Neural crest cell (in vitro differentiated cells): ENCODE data around the gene MPRIP. TPM values are rescaled to one million over a fixed set of nuclear protein-coding genes. Genes with fewer than 3 reads are reported as not detected.

Source experiments
- DNase-seq: peaks from one replicate; pipeline ENCODE4 v3.0.0; 2021; ENCODE audit warnings: low read depth, mixed read lengths, low spot score
- H3K27ac Mint-ChIP-seq: one replicate; pipeline ENCODE4 v1.8.0; 2021; ENCODE audit warnings: mild to moderate bottlenecking, mixed read lengths; ENCODE audit not compliant: unreplicated experiment
- H3K27me3 Mint-ChIP-seq: 2 replicates; pipeline ENCODE4 v1.8.0; 2021; ENCODE audit warnings: low read depth, mild to moderate bottlenecking, mixed read lengths
- H3K36me3 Mint-ChIP-seq: 2 replicates; pipeline ENCODE4 v1.8.0; 2021; ENCODE audit warnings: low read depth, mild to moderate bottlenecking, mixed read lengths
- H3K4me1 Mint-ChIP-seq: 2 replicates; pipeline ENCODE4 v1.8.0; 2021; ENCODE audit warnings: mixed read lengths
- H3K4me3 Mint-ChIP-seq: one replicate; pipeline ENCODE4 v1.8.0; 2021; ENCODE audit warnings: mild to moderate bottlenecking, mixed read lengths
- H3K9me3 Mint-ChIP-seq: 2 replicates; pipeline ENCODE4 v1.8.0; 2021; ENCODE audit warnings: mixed read lengths
- CTCF ChIP-seq: fragments of 200-600 bp; sonication (generic); conservative IDR thresholded peaks from 2 replicates; pipeline ENCODE4 v1.5.0; 2021; ENCODE audit warnings: antibody characterized with exemption, mild to moderate bottlenecking
- total RNA-seq: library from RNA; stranded (reverse); gene quantifications from 2 replicates; pipeline ENCODE4 v1.2.1, GENCODE V29; 2021

The MPRIP gene
- total RNA-seq, 1 donor from 2014 or later, result 241 TPM

GRCh38 chr17:17214646-17215436 lies 172.6 kb downstream of the MPRIP start:
- TF ChIP-seq CTCF, result no peak
- Mint-ChIP-seq H3K27me3 (no peaks in the 10 kb centered on the region), H3K4me3 (no peak overlapping the region), H3K27ac (peak overlapping the region; percentile 87), H3K9me3 (no peaks in the 10 kb centered on the region), H3K4me1 (no peaks in the 10 kb centered on the region), H3K36me3 (peaks cover 10% of the 10 kb centered on the region)
- DNase-seq, result no peak

GRCh38 chr17:17215575-17215974 lies 173.3 kb downstream of the MPRIP start:
- TF ChIP-seq CTCF, result no peak
- Mint-ChIP-seq H3K36me3 (peaks cover 14% of the 10 kb centered on the region), H3K27ac (peak overlapping the region; percentile 57), H3K9me3 (no peaks in the 10 kb centered on the region), H3K27me3 (no peaks in the 10 kb centered on the region), H3K4me1 (no peaks in the 10 kb centered on the region), H3K4me3 (no peak overlapping the region)
- no peak for DNase-seq

- H3K4me1 Mint-ChIP-seq, result no peaks in the 10 kb centered on the region
- H3K9me3 Mint-ChIP-seq, result no peaks in the 10 kb centered on the region
- TF ChIP-seq CTCF, result no peak
- peaks cover 18% of the 10 kb centered on the region for H3K36me3 Mint-ChIP-seq
- no peak overlapping the region for H3K27ac Mint-ChIP-seq
- H3K27me3 Mint-ChIP-seq, result no peaks in the 10 kb centered on the region
- no peak for DNase-seq
- no peak overlapping the region for H3K4me3 Mint-ChIP-seq
These were observed 174.0 kb downstream of the MPRIP start for GRCh38 chr17:17216236-17216635.

GRCh38 chr17:17216776-17217175 lies 174.5 kb downstream of the MPRIP start:
- no peak for TF ChIP-seq CTCF

GRCh38 chr17:17217995-17218394 lies 175.7 kb downstream of the MPRIP start:
- peaks cover 18% of the 10 kb centered on the region for H3K36me3 Mint-ChIP-seq
- H3K4me3 Mint-ChIP-seq, result no peak overlapping the region
- H3K9me3 Mint-ChIP-seq, result no peaks in the 10 kb centered on the region
- H3K27me3 Mint-ChIP-seq, result no peaks in the 10 kb centered on the region
- DNase-seq, result no peak
- TF ChIP-seq CTCF, result no peak
- H3K27ac Mint-ChIP-seq, result no peak overlapping the region
- H3K4me1 Mint-ChIP-seq, result no peaks in the 10 kb centered on the region

More at GRCh38 chr17:17216776-17217175, 174.5 kb downstream of the MPRIP start:
- Mint-ChIP-seq H3K9me3 (no peaks in the 10 kb centered on the region), H3K4me3 (no peak overlapping the region), H3K36me3 (peaks cover 18% of the 10 kb centered on the region), H3K27ac (no peak overlapping the region), H3K27me3 (no peaks in the 10 kb centered on the region), H3K4me1 (no peaks in the 10 kb centered on the region)
- no peak for DNase-seq
